ENCODE data around the gene BRCA1.
"Not testable (repeated sequence)": the region's sequence is repeated elsewhere in the genome, so short reads cannot be mapped to it uniquely, and the experiment has no call there.

BRCA1 gene

DNA sequence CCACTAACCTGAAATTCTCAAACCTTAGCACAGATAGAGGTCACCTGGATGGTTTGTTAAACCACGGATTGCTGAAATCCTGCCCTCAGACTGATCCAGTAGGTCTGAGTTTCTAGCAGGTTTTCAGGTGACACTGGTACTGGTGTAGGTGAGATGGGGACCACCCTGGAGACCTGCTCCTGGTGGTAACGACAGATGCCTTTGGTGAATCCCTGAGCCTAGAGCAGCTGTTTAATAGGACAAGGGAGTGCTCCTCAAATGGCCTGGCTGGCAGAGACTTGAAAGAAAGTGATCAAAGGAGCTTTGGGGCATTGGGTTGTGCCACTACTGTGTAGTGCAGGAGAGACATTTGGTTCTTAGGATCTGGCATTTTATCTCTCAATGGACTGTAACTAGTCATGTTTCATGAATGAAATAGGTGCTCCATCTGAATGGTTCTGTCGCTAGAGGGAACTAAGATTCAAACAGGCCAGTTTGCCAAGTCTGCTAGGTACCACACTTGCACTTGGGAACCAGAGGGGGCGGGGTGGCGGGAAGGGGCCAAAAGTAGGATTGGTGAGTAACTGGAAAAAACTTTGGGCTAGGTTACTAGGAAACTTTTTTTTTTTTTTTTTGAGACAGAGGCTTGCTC lies 121.5 kb downstream of the BRCA1 start:
- no peak for DNase-seq (ENCODE audit: low spot score)

DNA sequence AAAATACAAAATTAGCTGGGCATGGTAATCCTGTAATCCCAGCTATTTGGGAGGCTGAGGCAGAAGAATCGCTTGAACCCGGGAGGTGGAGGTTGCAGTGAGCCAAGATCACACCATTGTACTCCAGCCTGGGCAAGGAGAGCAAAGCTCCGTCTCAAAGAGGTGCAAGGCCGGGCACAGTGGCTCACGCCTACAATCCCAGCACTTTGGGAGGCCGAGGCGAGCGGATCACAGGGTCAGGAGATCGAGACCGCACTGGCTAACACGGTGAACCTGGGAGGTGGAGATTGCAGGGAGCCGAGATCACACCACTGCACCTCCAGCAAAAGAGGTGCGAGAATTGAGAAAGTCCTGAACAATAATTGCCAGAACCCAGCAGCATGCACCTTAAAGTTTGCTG lies 124.3 kb downstream of the BRCA1 start:
- not testable (repeated sequence) for DNase-seq (ENCODE audit: low spot score)

DNA sequence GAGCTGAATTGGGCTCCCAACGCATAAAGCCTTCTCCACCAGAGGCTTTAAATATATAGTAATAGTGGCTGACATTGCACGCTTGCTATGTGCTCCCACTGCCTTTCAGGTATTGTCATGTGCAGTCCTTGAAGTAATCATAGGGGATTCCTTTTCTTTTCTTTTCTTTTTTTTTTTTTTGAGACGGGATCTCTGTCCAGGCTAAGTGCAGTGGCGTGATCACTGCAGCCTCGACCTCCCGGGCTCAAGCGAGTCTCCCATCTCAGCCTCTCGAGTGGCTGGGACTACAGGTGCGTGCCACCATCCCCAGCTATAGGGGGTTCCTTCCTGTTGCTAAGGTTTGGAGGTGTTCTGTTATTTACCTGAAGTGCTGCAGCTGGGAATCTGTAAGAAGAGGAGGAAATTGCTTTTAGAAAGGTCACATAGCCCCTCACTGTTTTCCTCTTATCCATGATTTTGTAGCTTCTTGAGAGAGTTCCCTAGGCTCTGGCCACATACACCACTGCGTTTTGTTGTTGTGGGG lies 126.1 kb downstream of the BRCA1 start:
- no peak for DNase-seq (ENCODE audit: low spot score)

DNA sequence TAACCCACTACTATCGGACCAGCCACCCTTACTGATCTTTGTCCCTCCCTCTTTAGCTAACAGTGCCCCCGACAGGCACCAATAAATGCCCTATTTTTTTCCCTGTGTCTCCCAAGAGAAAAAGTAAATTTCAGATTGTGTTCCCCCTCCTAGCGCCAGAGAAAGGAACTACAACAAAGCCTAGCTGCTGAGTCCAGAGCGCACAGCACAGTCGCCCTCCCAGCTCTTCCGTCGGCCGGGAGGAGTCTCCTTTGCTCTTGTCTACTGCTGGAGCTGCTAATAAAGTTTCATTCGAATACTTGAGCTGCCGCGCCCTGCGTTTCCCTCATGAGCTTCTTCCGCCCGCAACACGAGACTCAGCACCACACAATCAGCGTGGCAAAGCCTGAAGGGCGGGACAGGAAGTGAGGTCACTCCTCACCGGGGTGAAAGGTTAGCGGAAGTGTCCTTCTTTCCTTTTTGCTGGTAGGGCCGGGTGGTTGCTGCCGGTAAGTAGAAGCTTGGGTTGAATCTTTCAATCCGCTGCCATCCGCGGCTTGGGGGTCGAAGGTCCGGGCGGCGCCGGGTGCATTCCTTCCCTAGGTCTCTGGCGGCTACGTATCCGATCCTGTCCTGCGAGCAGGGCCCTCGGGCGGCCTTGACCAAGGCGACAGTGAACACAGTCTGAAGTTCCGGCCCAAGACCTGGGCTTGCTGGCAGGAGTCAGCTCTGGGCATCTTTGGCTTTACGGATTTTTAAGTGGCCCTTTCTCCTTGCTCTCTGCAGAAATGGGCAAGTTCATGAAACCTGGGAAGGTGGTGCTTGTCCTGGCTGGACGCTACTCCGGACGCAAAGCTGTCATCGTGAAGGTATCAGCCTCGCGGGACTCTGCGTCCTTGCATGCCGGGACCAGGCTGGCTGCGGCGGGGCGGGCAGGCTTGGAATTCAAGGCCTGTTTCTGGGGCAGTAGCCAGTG lies 126.9 kb downstream of the BRCA1 start, which contains the start of gene RPL27:
Gene RPL27, plus strand, starts transcription at position 436 of the 955 bp plus-strand sequence. Its CDS starts 332 bp downstream, at position 768.
- peak; percentile 94 for DNase-seq (ENCODE audit: low spot score)

DNA sequence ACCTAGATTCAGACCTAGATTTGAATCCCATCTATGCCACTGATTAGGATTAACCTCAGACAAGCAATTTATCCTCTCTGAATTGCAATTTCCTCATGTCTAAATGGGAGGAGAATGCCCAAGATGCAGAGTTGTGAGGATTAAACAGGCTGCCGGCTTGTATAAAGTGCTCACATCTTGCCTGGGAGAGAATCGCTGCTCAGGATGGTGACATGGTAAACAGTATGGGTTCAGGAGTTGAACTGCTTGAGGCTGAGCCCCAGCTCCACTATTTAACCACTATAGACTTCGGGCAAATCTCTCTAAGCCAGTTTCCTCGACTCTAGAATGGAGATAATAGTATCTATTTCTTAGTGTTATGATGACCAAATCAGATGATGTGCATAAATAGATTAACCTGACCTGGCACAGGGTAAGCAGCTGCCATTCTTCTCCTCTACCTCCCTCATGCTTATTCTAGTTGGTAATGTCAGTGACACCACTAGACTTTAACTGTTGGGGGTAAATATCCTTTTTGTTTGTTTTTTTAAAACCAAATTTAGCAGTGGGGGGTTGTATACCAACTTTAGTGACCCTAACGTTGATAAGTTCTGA lies 127.7 kb downstream of the BRCA1 start:
- no peak for DNase-seq (ENCODE audit: low spot score)

All from AG08396 (cell line).